ENCODE measurements around the gene DAO. TPM values are rescaled to one million over a fixed set of nuclear protein-coding genes. Genes with fewer than 3 reads are reported as not detected.
"Not testable (repeated sequence)": the region's sequence is repeated elsewhere in the genome, so short reads cannot be mapped to it uniquely, and the experiment has no call there.

DAO gene
- total RNA-seq, 4 donors from 2014 or later = not detected

- 79 to 87% methylated on average over 6 of the region's 6 CpGs for WGBS, 2 donors
These were observed 17.9 kb upstream of the DAO start for GRCh38 chr12:108861878-108862587.

GRCh38 chr12:108862588-108862959, 17.3 kb upstream of the DAO start:
- no peak for DNase-seq (ENCODE audit: low spot score in 2 of 2)
- no peaks in the 10 kb centered on the region for H3K36me3 ChIP-seq
- H3K27me3 ChIP-seq = no peaks in the 10 kb centered on the region
- H3K4me3 ChIP-seq = no peak overlapping the region
- WGBS, 2 donors = 90 to 95% methylated on average over 3 of the region's 3 CpGs
- TF ChIP-seq CTCF (IDR thresholded peaks at IDR 0.05) = no peak
- TF ChIP-seq EP300 (IDR thresholded peaks at IDR 0.05) = no peak
- TF ChIP-seq POLR2A (IDR thresholded peaks at IDR 0.05) = no peak
- peaks cover 0 to 19% (median 5%) of the 10 kb centered on the region in 4 donors for H3K4me1 ChIP-seq
- peaks cover 0 to 6% (median 0%) of the 10 kb centered on the region in 4 donors for H3K9me3 ChIP-seq
- H3K27ac ChIP-seq = no peak overlapping the region

More at GRCh38 chr12:108861878-108862587, 17.9 kb upstream of the DAO start:
- Histone ChIP-seq H3K9me3 (peaks cover 0 to 6% (median 0%) of the 10 kb centered on the region in 4 donors), H3K36me3 (no peaks in the 10 kb centered on the region), H3K27ac (no peak overlapping the region), H3K4me3 (no peak overlapping the region), H3K4me1 (peaks cover 0 to 19% (median 5%) of the 10 kb centered on the region in 4 donors), H3K27me3 (no peaks in the 10 kb centered on the region)
- no peak for DNase-seq (ENCODE audit: low spot score in 2 of 2)
- TF ChIP-seq EP300 (IDR thresholded peaks at IDR 0.05) (no peak), CTCF (IDR thresholded peaks at IDR 0.05) (no peak), POLR2A (IDR thresholded peaks at IDR 0.05) (no peak)

- Histone ChIP-seq H3K4me1 (no peaks in the 10 kb centered on the region), H3K9me3 (peaks cover 0 to 6% (median 0%) of the 10 kb centered on the region in 4 donors), H3K27me3 (no peaks in the 10 kb centered on the region), H3K36me3 (no peaks in the 10 kb centered on the region), H3K27ac (no peak overlapping the region), H3K4me3 (no peak overlapping the region)
- no peak for DNase-seq (ENCODE audit: low spot score in 2 of 2)
- no peak for TF ChIP-seq POLR2A (IDR thresholded peaks at IDR 0.05)
- TF ChIP-seq CTCF (IDR thresholded peaks at IDR 0.05) = no peak
- TF ChIP-seq EP300 (IDR thresholded peaks at IDR 0.05) = no peak
- WGBS, 2 donors = 95 to 97% methylated on average over 4 of the region's 4 CpGs
These were observed 14.7 kb upstream of the DAO start for GRCh38 chr12:108865169-108865568.

- not testable (repeated sequence) for DNase-seq (ENCODE audit: low spot score in 2 of 2); H3K36me3 ChIP-seq; H3K4me1 ChIP-seq; H3K4me3 ChIP-seq; H3K9me3 ChIP-seq; H3K27me3 ChIP-seq; H3K27ac ChIP-seq
- 86 to 90% methylated on average over 10 of the region's 10 CpGs for WGBS, 2 donors
These were observed 13.8 kb upstream of the DAO start for GRCh38 chr12:108866083-108866482.

- Histone ChIP-seq H3K27me3 (no peaks in the 10 kb centered on the region), H3K27ac (no peak overlapping the region), H3K4me3 (no peak overlapping the region), H3K36me3 (no peaks in the 10 kb centered on the region), H3K4me1 (no peaks in the 10 kb centered on the region), H3K9me3 (no peaks in the 10 kb centered on the region)
- WGBS, 2 donors = 89 to 95% methylated on average over 4 of the region's 4 CpGs
- TF ChIP-seq CTCF (IDR thresholded peaks at IDR 0.05) = no peak
- no peak for TF ChIP-seq EP300 (IDR thresholded peaks at IDR 0.05)
- no peak for TF ChIP-seq POLR2A (IDR thresholded peaks at IDR 0.05)
- DNase-seq (ENCODE audit: low spot score in 2 of 2) = no peak
These were observed 11.1 kb upstream of the DAO start for GRCh38 chr12:108868781-108869180.
